Heart right ventricle (tissue), 16 donors: ENCODE data around the gene DNM3. TPM values are rescaled to one million over a fixed set of nuclear protein-coding genes. Genes with fewer than 3 reads are reported as not detected.
A peak's percentile ranks its signal among the peaks of the same experiment; 100 is the strongest.

Source experiments
- ATAC-seq, 8 donors: fragments of 200-7000 bp; cut with Tn5 transposase; one replicate each; pipeline ENCODE4 v1.9.1; 2020; ENCODE audit warnings: mild to moderate bottlenecking in 8 of 8, moderate library complexity in 8 of 8, moderate number of reproducible peaks in 1 of 8
- DNase-seq, 2 donors: peaks; one replicate each; pipeline ENCODE4 v3.0.0-alpha.2; 2020
- H3K27ac ChIP-seq, 10 donors: fragments of 200-600 bp; sonication (generic) in 2 of 10; one replicate each; pipeline versions ENCODE4 v1.5.0 to v1.8.0; 2020 to 2022; ENCODE audit warnings: mild to moderate bottlenecking in 3 of 10
- H3K27me3 ChIP-seq, 7 donors: fragments of 200-600 bp; one replicate each; pipeline ENCODE4 v1.8.0; 2021 to 2022; ENCODE audit warnings: mild to moderate bottlenecking in 2 of 7
- H3K36me3 ChIP-seq, 9 donors: fragments of 200-600 bp; sonication (generic) in 1 of 9; one replicate each; pipeline versions ENCODE4 v1.5.0 to v1.8.0; 2020 to 2022; ENCODE audit warnings: mild to moderate bottlenecking in 2 of 9
- H3K4me1 ChIP-seq, 9 donors: fragments of 200-600 bp; sonication (generic) in 1 of 9; one replicate each; pipeline versions ENCODE4 v1.5.0 to v1.8.0; 2020 to 2022; ENCODE audit warnings: mild to moderate bottlenecking in 4 of 9
- H3K4me3 ChIP-seq, 10 donors: fragments of 200-600 bp; sonication (generic) in 2 of 10; one replicate each; pipeline versions ENCODE4 v1.5.0 to v1.8.0; 2020 to 2022; ENCODE audit warnings: mild to moderate bottlenecking in 7 of 10, moderate library complexity in 2 of 10
- H3K9me3 ChIP-seq, 11 donors: fragments of 200-600 bp in 10 of 11; sonication (generic) in 2 of 11; one replicate each; pipeline versions ENCODE4 v1.5.0 to v1.8.0; 2013 to 2022; ENCODE audit warnings: mild to moderate bottlenecking in 2 of 11, control low read depth in 1 of 11, moderate library complexity in 1 of 11
- WGBS, 2 donors: extraction: QIAGEN DNeasy Blood & Tissue Kit; methylation state at CpG; one replicate each; pipeline ENCODE4 v1.1.7; 2013; ENCODE audit warnings: inconsistent platforms in 1 of 2; 5-methylcytosine and 5-hydroxymethylcytosine counted together
- intact Hi-C, 10 donors: fragments of 100-400 bp; cut with DNase I; formaldehyde crosslinking; loops; one replicate each; pipeline versions ENCODE4 v1.11.1 to v1.14.2; 2022
- polyA plus RNA-seq, 2 donors: library from polyadenylated mRNA; stranded (reverse); fragments of 200-250 nt; gene quantifications; one replicate each; pipeline ENCODE4 v1.2.3, GENCODE V29; 2013
- total RNA-seq, 10 donors: library from RNA; stranded (reverse); fragmentation: NEBNext Ultra II Directional in 3 of 10; extraction: Animal tissue kit (Norgen Biotek cat#: 25700) in 3 of 10; gene quantifications; one replicate each; pipeline versions ENCODE4 v1.2.1 to v1.2.4, GENCODE V29; 2021 to 2023
- TF ChIP-seq, protein P1 (sequence below), 9 donors: fragments of 200-600 bp; sonication (generic) in 2 of 9; IDR thresholded peaks; one replicate each; pipeline versions ENCODE4 v1.5.0 to v1.8.0; 2021 to 2022; ENCODE audit warnings: antibody characterized with exemption in 9 of 9, mild to moderate bottlenecking in 5 of 9, moderate library complexity in 1 of 9
- donor health status: Arrhythmogenic right ventricular cardiomyopathy.
- donor health status: ischemic (EF 13 %, LVEDD 7.1; RV severe dilation, severe dysfunction).
- donor health status: healthy with polysubstance abuse.
- donor health status: DM: no; HTN: yes; CAD: no.
- donor health status: DM: no; HTN: no; CAD: no.
- donor health status: ischemic (EF 25% LVEDD 6.9; RV normal size, moderate dysfunction).
- donor health status: ischemic (EF 25% LVEDD 5.7; RV mildly dilated, moderate dysfunction).
- donor health status: healthy.
- donor health status: DM: yes; HTN: yes; CAD: no.
- donor health status: Ischemic cardiomyopathy.
- donor health status: ischemic (EF 35%, LVEDD 5.7; RV mildly dilated, moderate dysfunction).
- donor health status: nonischemic (EF 11% LVEDD 7.7; RV severe dilation, severe dysfunction).
- donor health status: DM: yes; HTN: yes; CAD: no.
- donor health status: PGD.
- donor health status: ischemic (EF 29% LVEDD 5.4; RV normal size, mild dysfunction).
- donor health status: nonischemic (EF 23%, LVEDD 6.1; RV moderate dilation, normal function).

DNM3 gene
- total and polyA plus RNA-seq, 12 donors: 0.77 to 2.8 (median 2.2) TPM

DNA sequence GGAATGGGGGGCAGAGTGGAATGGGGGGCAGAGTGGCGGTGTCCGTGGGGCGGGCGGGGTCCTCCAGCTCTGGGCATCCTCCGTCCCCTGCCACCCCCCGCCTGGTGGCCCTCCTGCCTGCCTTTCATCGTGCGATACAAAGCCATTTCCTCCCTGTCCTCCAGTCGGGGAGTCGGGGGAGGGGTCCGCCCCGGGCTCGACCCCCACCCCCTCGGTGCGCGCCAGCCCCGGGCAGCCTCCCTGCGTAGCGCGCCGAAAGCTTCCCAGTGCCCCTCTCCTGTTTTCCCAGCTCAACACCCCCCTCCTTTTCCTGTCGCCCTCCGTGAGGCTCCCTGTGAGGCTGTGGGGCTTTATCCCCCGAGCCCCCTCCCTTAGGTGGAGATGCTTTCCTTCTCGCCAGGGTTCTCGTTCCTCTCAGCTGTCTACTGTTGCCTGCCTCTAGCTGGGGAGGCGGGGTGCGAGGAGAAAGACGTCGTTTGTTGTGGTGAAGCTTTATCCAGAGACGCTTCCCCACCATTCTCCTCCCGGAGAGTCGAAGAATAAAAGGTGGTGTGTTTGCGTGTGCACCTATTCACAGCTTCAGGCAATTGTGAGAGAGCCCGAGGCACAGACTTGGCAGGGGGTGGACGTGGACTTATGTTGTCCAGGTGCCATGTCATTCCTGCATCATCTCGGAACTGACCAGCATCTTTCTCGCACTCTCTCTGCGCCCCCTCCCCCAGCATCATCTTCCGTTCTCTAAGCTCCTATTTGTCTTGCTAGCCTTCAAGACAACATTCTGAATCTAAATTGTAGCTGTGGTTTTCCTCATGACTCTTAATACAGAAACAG, 848 bp downstream of the DNM3 start:
- Histone ChIP-seq H3K27ac (peak overlapping the region in 8 of 10 donors; percentile 43 to 76 (median 72)), H3K9me3 (peaks cover 0 to 9% (median 0%) of the 10 kb centered on the region in 11 donors), H3K4me3 (peak overlapping the region; percentile 67 to 95 (median 86)), H3K27me3 (peaks cover 0 to 29% (median 8%) of the 10 kb centered on the region in 7 donors), H3K4me1 (peaks cover 0 to 19% (median 15%) of the 10 kb centered on the region in 9 donors), H3K36me3 (no peaks in the 10 kb centered on the region)
- DNase-seq (peak; percentile 16 to 17), ATAC-seq (peak in 7 of 8 donors; percentile 2 to 46 (median 10))
- intact Hi-C loops: loop anchor here in 1 of 10 donors (5.0 kb wide), 2 partner anchors 35 to 80 kb away; no protein-coding TSS in a partner anchor
- TF ChIP-seq, protein P1, sequence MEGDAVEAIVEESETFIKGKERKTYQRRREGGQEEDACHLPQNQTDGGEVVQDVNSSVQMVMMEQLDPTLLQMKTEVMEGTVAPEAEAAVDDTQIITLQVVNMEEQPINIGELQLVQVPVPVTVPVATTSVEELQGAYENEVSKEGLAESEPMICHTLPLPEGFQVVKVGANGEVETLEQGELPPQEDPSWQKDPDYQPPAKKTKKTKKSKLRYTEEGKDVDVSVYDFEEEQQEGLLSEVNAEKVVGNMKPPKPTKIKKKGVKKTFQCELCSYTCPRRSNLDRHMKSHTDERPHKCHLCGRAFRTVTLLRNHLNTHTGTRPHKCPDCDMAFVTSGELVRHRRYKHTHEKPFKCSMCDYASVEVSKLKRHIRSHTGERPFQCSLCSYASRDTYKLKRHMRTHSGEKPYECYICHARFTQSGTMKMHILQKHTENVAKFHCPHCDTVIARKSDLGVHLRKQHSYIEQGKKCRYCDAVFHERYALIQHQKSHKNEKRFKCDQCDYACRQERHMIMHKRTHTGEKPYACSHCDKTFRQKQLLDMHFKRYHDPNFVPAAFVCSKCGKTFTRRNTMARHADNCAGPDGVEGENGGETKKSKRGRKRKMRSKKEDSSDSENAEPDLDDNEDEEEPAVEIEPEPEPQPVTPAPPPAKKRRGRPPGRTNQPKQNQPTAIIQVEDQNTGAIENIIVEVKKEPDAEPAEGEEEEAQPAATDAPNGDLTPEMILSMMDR (IDR thresholded peaks at IDR 0.05): no peak
- 1 to 2% methylated on average over 34 to 40 of the region's 40 CpGs for WGBS, 2 donors

DNA sequence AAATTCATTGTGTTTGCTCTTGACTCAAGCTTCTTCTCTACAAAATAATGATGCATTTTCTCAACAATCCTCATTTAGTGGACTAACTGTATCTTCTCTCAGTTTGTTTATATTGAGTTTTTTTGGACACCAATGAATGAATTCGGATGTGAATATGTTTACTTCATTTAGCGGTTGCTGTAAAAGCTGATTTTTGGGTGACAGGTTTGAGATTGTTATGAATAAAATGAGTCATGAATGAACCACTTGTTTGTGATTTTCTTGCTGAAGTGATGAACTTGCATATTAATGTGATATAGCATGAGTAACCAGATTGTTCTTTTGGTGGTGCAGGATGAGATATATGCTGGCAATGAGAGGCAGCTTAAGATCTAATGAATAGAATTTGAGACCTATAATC, 3.1 kb downstream of the DNM3 start:
- ATAC-seq: no peak
- H3K36me3 ChIP-seq: no peaks in the 10 kb centered on the region
- peaks cover 0 to 29% (median 8%) of the 10 kb centered on the region in 7 donors for H3K27me3 ChIP-seq
- TF ChIP-seq, protein P1 (IDR thresholded peaks at IDR 0.05): no peak
- no peak for DNase-seq
- no peak overlapping the region for H3K4me3 ChIP-seq
- H3K9me3 ChIP-seq: peaks cover 0 to 9% (median 0%) of the 10 kb centered on the region in 11 donors
- H3K27ac ChIP-seq: no peak overlapping the region
- H3K4me1 ChIP-seq: peaks cover 0 to 19% (median 15%) of the 10 kb centered on the region in 9 donors
- 92 to 97% methylated on average over 2 of the region's 2 CpGs for WGBS, 2 donors
- intact Hi-C loops: loop anchor here in 1 of 10 donors (5.0 kb wide), 2 partner anchors 37 to 78 kb away; no protein-coding TSS in a partner anchor

DNA sequence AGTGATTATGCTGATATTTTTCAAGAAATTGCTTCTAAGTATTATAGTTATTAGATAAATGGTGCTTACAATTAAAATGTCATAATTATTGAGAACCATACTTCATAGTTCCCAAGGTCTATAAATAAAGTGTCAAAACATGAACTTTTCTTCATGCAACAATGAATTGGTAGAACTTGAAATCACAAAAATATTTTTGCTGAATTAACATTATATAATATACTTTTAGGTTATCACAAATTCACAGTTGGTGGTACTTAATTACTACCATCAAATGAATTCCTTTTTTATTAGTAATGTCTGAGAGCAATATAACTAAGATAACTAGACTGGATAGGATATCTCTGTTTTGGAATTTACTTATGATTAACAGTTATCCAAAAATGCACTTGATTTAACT, 4.7 kb downstream of the DNM3 start:
- peaks cover 0 to 1% (median 0%) of the 10 kb centered on the region in 11 donors for H3K9me3 ChIP-seq
- TF ChIP-seq, protein P1 (IDR thresholded peaks at IDR 0.05): no peak
- ATAC-seq (no peak), DNase-seq (no peak)
- intact Hi-C loops: no loop called here
- H3K27ac ChIP-seq: no peak overlapping the region
- H3K27me3 ChIP-seq: peaks cover 0 to 29% (median 8%) of the 10 kb centered on the region in 7 donors
- no peak overlapping the region for H3K4me3 ChIP-seq
- no peaks in the 10 kb centered on the region for H3K36me3 ChIP-seq
- peaks cover 0 to 15% (median 10%) of the 10 kb centered on the region in 9 donors for H3K4me1 ChIP-seq

DNA sequence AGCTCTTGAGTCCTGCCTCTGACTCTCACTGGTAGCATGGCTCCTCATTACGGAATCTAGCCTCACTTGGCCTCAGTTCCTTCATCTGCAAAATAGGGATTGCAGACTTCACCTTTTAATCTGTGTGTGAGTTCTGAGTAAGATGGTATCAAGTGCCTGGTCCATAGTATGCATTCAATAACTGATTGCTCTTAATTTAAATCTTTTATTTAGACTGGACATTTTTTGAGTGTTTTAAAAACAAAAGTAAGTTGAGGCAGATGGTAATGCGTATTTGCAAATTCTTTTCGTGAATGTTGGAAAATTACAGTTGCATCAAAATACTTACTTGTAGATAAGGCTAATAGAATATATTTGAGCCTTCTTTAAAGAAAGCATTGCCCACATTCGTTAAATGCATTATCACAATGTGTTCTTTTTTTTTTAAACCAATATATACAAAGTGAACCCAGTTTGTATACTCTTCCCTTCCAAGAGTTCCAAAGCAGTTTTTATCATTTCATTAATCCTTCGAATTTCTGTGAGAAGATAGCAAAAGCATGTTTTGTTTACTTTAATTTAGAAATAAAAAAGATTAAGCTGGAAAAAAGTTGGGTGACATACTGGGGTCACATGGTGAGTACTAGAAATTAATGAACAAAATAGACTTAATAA, 8.1 kb downstream of the DNM3 start:
- Histone ChIP-seq H3K4me1 (no peaks in the 10 kb centered on the region), H3K9me3 (no peaks in the 10 kb centered on the region), H3K27me3 (peaks cover 0 to 6% (median 0%) of the 10 kb centered on the region in 7 donors), H3K36me3 (no peaks in the 10 kb centered on the region), H3K27ac (no peak overlapping the region), H3K4me3 (no peak overlapping the region)
- TF ChIP-seq, protein P1 (IDR thresholded peaks at IDR 0.05): no peak
- DNase-seq (no peak), ATAC-seq (no peak)
- WGBS, 2 donors: 73% methylated on average over 5 of the region's 5 CpGs
- intact Hi-C loops: no loop called here
